ENCODE results near the gene ATP5MC2. TPM values are rescaled to one million over a fixed set of nuclear protein-coding genes. Genes with fewer than 3 reads are reported as not detected.

Gene ATP5MC2
- total RNA-seq, 1 experiment from 2014 or later, result 304 TPM

- TF ChIP-seq SRF (IDR thresholded peaks at IDR 0.05; ENCODE audit: low read depth) (no peak), TCF7L2 (IDR thresholded peaks at IDR 0.05; ENCODE audit: borderline replicate concordance, extremely low read depth, insufficient read depth, insufficient read length) (no peak), POLR2A (IDR thresholded peaks at IDR 0.05; ENCODE audit: borderline replicate concordance, extremely low read depth, insufficient read depth, insufficient read length) (no peak), ATF3 (IDR thresholded peaks at IDR 0.05) (no peak), EGR1 (IDR thresholded peaks at IDR 0.05; ENCODE audit: low read depth) (no peak)
Observed at GRCh38 chr12:53698948-53699677, 23.2 kb upstream of the ATP5MC2 start (continued).

- CTCF ChIA-PET, result interaction anchor here (1.5 to 1.8 kb wide), 2 partner anchors 50 kb away, joined by 5 to 7 read pairs; no protein-coding TSS in a partner anchor
- H3K4me1 ChIP-seq (ENCODE audit: control insufficient read depth in 1 of 2, insufficient read depth in 2 of 2, low read length in 2 of 2), result peaks cover 13 to 28% of the 10 kb centered on the region in 2 experiments
- no peaks in the 10 kb centered on the region for H3K36me3 ChIP-seq (ENCODE audit: control insufficient read depth in 1 of 2, insufficient read depth in 2 of 2, low read length in 2 of 2)
- POLR2A ChIA-PET, result no interaction called here
- H3K27me3 ChIP-seq (ENCODE audit: insufficient read depth, low read length), result peaks cover 8% of the 10 kb centered on the region
- H3K9ac ChIP-seq (ENCODE audit: low read length), result peak overlapping the region; percentile 6; the same call in 1 of the 2 replicates
- peak overlapping the region; percentile 89 for H3K4me2 ChIP-seq (ENCODE audit: low read length)
- ATAC-seq (no peak), DNase-seq (ENCODE audit: low read depth, low spot score) (no peak)
- no TSS peak for BruUV-seq (replicated peaks)
- RAD21 ChIA-PET (ENCODE audit: low non-redundant PET in 1 of 2, low total read pairs in 2 of 2, uncharacterized antibody in 2 of 2, unreplicated experiment in 2 of 2), result interaction anchor here (0.5 to 0.8 kb wide), 2 partner anchors 47 to 310 kb away, joined by 3 to 7 read pairs; no protein-coding TSS in a partner anchor
- H3K79me2 ChIP-seq (ENCODE audit: insufficient read depth, low read length), result no peaks in the 10 kb centered on the region
- no peak overlapping the region for H3K27ac ChIP-seq (ENCODE audit: low read depth, low read length)
- peak overlapping the region; percentile 93 for H2AFZ ChIP-seq (ENCODE audit: low read depth, low read length, poor library complexity, severe bottlenecking)
- intact Hi-C loops (cut with micrococcal nuclease), result no loop called here
- no peaks in the 10 kb centered on the region for H3K9me2 ChIP-seq (ENCODE audit: insufficient read depth)
- H4K20me1 ChIP-seq (ENCODE audit: insufficient read depth), result no peaks in the 10 kb centered on the region
- peak overlapping the region in 1 of 2 experiments; percentile 53; a peak in 1 of 4 replicates for H3K4me3 ChIP-seq (replicated peaks in 1 of 2; ENCODE audit: low read depth in 1 of 2, low read length in 2 of 2)
- H3K9me3 ChIP-seq (ENCODE audit: control insufficient read depth in 1 of 2, insufficient read depth in 1 of 2, low read depth in 1 of 2, low read length in 2 of 2), result no peaks in the 10 kb centered on the region
- TF ChIP-seq TCF7L2 (IDR thresholded peaks at IDR 0.05; ENCODE audit: borderline replicate concordance, extremely low read depth, insufficient read depth, insufficient read length) (no peak), SP1 (IDR thresholded peaks at IDR 0.05; ENCODE audit: low read depth) (no peak), ZNF274 (IDR thresholded peaks at IDR 0.05; ENCODE audit: low read depth, low read length) (no peak), REST (IDR thresholded peaks at IDR 0.05; ENCODE audit: low read depth) (no peak), EZH2 (IDR thresholded peaks at IDR 0.05) (no peak), SIN3A (IDR thresholded peaks at IDR 0.05; ENCODE audit: low read depth) (no peak), CTCF (IDR thresholded peaks at IDR 0.05 in 2 of 3, conservative IDR thresholded peaks at IDR 0.05 in 1 of 3; ENCODE audit: borderline replicate concordance in 1 of 3, insufficient read depth in 1 of 3, low read depth in 2 of 3, low read length in 2 of 3) (no peak), RAD21 (IDR thresholded peaks at IDR 0.05; ENCODE audit: low read depth) (no peak), EZH2phosphoT487 (IDR thresholded peaks at IDR 0.05; ENCODE audit: borderline replicate concordance) (no peak)
Observed at GRCh38 chr12:53696655-53697331, 20.9 kb upstream of the ATP5MC2 start.

Data from HCT116 (cell line).